OCI-LY1 (cell line): ENCODE data around the gene ABLIM2.

Experiments
- H2AFZ ChIP-seq: fragments of 200-600 bp; sonication (generic), shearing (Covaris generic); 2 replicates; pipeline ENCODE4 v1.6.0; 2014; ENCODE audit warnings: antibody characterized with exemption, mild to moderate bottlenecking, low read length
- H3F3A ChIP-seq: fragments of 200-600 bp; sonication (generic), shearing (Covaris generic); 2 replicates; pipeline ENCODE4 v1.6.0; 2014; ENCODE audit warnings: mild to moderate bottlenecking, antibody characterized with exemption, low read length, moderate library complexity; ENCODE audit not compliant: insufficient read depth
- H3K27ac ChIP-seq: fragments of 200-600 bp; sonication (generic); 2 replicates; pipeline ENCODE4 v1.5.1; 2014; ENCODE audit warnings: low read length, mixed run types, mild to moderate bottlenecking, low read depth; ENCODE audit not compliant: poor library complexity, severe bottlenecking
- H3K27me3 ChIP-seq: fragments of 200-600 bp; sonication (generic); 2 replicates; pipeline ENCODE4 v1.6.0; 2014; ENCODE audit warnings: antibody characterized with exemption, mild to moderate bottlenecking, low read length, moderate library complexity; ENCODE audit not compliant: insufficient read depth
- H3K36me3 ChIP-seq: fragments of 200-600 bp; sonication (generic); 2 replicates; pipeline ENCODE4 v1.6.1; 2014; ENCODE audit warnings: mild to moderate bottlenecking, antibody characterized with exemption, low read length, moderate library complexity, mixed read lengths; ENCODE audit not compliant: insufficient read depth
- H3K4me1 ChIP-seq: fragments of 200-600 bp; sonication (generic); 2 replicates; pipeline ENCODE4 v1.5.1; 2014; ENCODE audit warnings: mild to moderate bottlenecking, low read length, moderate library complexity; ENCODE audit not compliant: insufficient read depth, severe bottlenecking
- H3K4me2 ChIP-seq: fragments of 200-600 bp; sonication (generic), shearing (Covaris generic); 2 replicates; pipeline ENCODE4 v1.6.1; 2014; ENCODE audit warnings: low read length
- H3K4me3 ChIP-seq: fragments of 200-600 bp; sonication (generic); 2 replicates; pipeline ENCODE4 v1.5.1; 2014; ENCODE audit warnings: low read length, low read depth, mild to moderate bottlenecking, mixed read lengths; ENCODE audit not compliant: poor library complexity, severe bottlenecking
- H3K79me2 ChIP-seq: fragments of 200-600 bp; shearing (Covaris generic); 2 replicates; pipeline ENCODE4 v1.6.1; 2016; ENCODE audit warnings: mixed run types, low read length, mixed read lengths; ENCODE audit not compliant: insufficient read depth
- H3K9ac ChIP-seq: fragments of 200-600 bp; sonication (generic), shearing (Covaris generic); 2 replicates; pipeline ENCODE4 v1.6.1; 2014; ENCODE audit warnings: mild to moderate bottlenecking, low read length, mixed read lengths
- H3K9me2 ChIP-seq: fragments of 200-600 bp; sonication (generic), shearing (Covaris generic); 2 replicates; pipeline ENCODE4 v1.6.1; 2014; ENCODE audit warnings: low read depth, mild to moderate bottlenecking, low read length, mixed read lengths
- H3K9me3 ChIP-seq: fragments of 200-600 bp; shearing (Covaris generic); 2 replicates; pipeline ENCODE4 v1.6.1; 2014; ENCODE audit warnings: low read length, mixed read lengths
- H4K20me1 ChIP-seq: fragments of 200-600 bp; sonication (generic), shearing (Covaris generic); 2 replicates; pipeline ENCODE4 v1.6.0; 2016; ENCODE audit warnings: mild to moderate bottlenecking, low read length; ENCODE audit not compliant: insufficient read depth
- CTCF ChIP-seq: fragments of 200-600 bp; sonication (generic), shearing (Covaris generic); IDR thresholded peaks from 2 replicates; pipeline ENCODE4 v1.5.1; 2017; ENCODE audit warnings: mild to moderate bottlenecking, antibody characterized with exemption, low read length, moderate library complexity, mixed read lengths
- EZH2 ChIP-seq: fragments of 200-600 bp; sonication (generic), shearing (Covaris generic); IDR thresholded peaks from 2 replicates; pipeline ENCODE4 v1.8.0; 2017; ENCODE audit warnings: borderline replicate concordance, mixed run types, mild to moderate bottlenecking, antibody characterized with exemption, low read length, moderate library complexity, mixed read lengths

ABLIM2 gene

GRCh38 chr4:8198206-8198905 lies 39.7 kb upstream of the ABLIM2 start:
- no peak overlapping the region for H3K9ac ChIP-seq
- H3K79me2 ChIP-seq = no peaks in the 10 kb centered on the region
- H2AFZ ChIP-seq = no peak overlapping the region
- no peaks in the 10 kb centered on the region for H4K20me1 ChIP-seq
- peak overlapping the region; percentile 66 for H3K4me3 ChIP-seq
- no peaks in the 10 kb centered on the region for H3F3A ChIP-seq
- no peaks in the 10 kb centered on the region for H3K9me3 ChIP-seq
- no peaks in the 10 kb centered on the region for H3K27me3 ChIP-seq
- no peaks in the 10 kb centered on the region for H3K36me3 ChIP-seq
- no peaks in the 10 kb centered on the region for H3K9me2 ChIP-seq
- peaks cover 51% of the 10 kb centered on the region for H3K4me1 ChIP-seq
- H3K4me2 ChIP-seq = peak overlapping the region; percentile 79
- no peak for TF ChIP-seq EZH2
- no peak for TF ChIP-seq CTCF
- peak overlapping the region; percentile 83 for H3K27ac ChIP-seq

GRCh38 chr4:8197521-8197920 lies 38.9 kb upstream of the ABLIM2 start:
- Histone ChIP-seq H3K27me3 (no peaks in the 10 kb centered on the region), H3K36me3 (no peaks in the 10 kb centered on the region), H3K9ac (no peak overlapping the region), H3K4me1 (peaks cover 44% of the 10 kb centered on the region), H4K20me1 (no peaks in the 10 kb centered on the region), H3K79me2 (no peaks in the 10 kb centered on the region), H2AFZ (no peak overlapping the region), H3K27ac (no peak overlapping the region), H3K4me2 (no peak overlapping the region), H3F3A (no peaks in the 10 kb centered on the region), H3K9me2 (no peaks in the 10 kb centered on the region), H3K4me3 (no peak overlapping the region), H3K9me3 (no peaks in the 10 kb centered on the region)
- no peak for TF ChIP-seq EZH2
- TF ChIP-seq CTCF = no peak

- Histone ChIP-seq H3K4me2 (no peak overlapping the region), H3K79me2 (no peaks in the 10 kb centered on the region), H4K20me1 (no peaks in the 10 kb centered on the region), H3K9me2 (no peaks in the 10 kb centered on the region), H3F3A (no peaks in the 10 kb centered on the region), H2AFZ (no peak overlapping the region), H3K27me3 (no peaks in the 10 kb centered on the region), H3K36me3 (no peaks in the 10 kb centered on the region), H3K4me3 (no peak overlapping the region), H3K4me1 (peaks cover 28% of the 10 kb centered on the region), H3K27ac (no peak overlapping the region), H3K9ac (no peak overlapping the region), H3K9me3 (no peaks in the 10 kb centered on the region)
- no peak for TF ChIP-seq CTCF
- TF ChIP-seq EZH2 = no peak
Observed at GRCh38 chr4:8195841-8196458, 37.3 kb upstream of the ABLIM2 start.
